NCI-H2227 (cell line): ENCODE measurements around the gene BEGAIN.

Experiments
- DNase-seq: peaks from one replicate; lab custom pipeline; 2025; ENCODE audit not compliant: unreplicated experiment; lab: John Stamatoyannopoulos, UW

The BEGAIN gene

DNA sequence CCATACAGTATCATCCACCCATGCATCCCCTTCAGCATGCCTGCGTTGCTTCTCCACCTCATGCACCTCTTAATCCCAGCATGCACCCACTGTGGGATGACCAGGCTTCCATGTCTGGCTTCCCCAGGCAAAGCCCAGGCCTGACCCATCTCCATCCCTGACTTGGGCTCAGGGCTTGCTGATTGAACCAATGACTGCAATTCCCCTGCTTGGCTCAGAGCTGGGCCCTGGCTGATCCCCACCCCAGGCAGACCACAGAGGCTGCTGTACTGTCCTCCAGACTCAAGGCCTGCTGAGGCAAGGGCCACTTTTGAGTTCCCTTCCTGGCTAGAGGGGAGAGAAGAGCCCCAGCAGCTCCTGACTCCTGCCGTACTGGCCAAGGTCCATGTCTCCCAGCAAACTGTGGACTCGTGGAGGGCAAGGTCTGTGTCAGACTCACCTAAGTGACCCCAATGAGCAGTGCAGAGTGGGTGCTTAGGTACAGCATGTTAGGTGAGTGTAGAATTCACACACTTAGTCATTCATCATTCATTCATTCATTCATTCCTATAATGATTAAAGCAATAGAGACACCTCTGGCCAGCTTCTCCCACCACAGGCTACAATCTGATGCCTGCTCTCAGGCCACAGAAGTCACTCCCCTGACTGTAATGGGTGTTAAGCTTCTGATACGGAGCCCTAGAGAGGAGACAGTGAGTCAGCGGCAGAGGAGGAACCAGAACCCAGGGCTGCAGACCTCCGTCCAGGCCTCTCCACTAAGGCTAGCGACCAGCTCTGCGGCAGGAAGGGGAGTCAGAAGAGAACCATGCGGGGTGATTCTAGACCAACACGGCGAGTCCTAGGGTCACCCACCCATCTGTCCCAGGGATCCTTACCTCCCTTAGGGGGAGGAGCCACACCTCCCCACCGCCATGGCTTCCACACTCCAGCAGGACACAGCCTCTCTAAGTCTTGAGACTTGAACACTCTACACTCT, 2.9 kb downstream of the BEGAIN start:
- DNase-seq, result no peak

DNA sequence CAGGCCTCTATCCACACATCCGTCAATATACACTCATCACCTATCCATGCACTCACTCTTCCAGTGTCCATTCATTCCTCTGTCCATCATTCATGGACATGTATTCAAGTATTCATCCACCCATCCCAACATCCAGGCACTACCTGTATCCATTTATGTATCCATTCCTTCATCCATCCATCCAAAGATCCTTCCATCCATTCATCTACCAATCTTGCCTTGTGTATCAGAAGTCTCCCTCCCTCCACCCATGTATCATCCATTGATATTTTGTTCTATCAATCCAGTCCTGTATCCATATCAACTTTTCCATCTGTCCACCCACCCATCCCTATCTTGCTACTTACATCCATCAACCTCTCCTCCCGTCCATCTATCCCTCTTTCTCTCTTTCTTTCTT, 4.0 kb downstream of the BEGAIN start:
- no peak for DNase-seq

DNA sequence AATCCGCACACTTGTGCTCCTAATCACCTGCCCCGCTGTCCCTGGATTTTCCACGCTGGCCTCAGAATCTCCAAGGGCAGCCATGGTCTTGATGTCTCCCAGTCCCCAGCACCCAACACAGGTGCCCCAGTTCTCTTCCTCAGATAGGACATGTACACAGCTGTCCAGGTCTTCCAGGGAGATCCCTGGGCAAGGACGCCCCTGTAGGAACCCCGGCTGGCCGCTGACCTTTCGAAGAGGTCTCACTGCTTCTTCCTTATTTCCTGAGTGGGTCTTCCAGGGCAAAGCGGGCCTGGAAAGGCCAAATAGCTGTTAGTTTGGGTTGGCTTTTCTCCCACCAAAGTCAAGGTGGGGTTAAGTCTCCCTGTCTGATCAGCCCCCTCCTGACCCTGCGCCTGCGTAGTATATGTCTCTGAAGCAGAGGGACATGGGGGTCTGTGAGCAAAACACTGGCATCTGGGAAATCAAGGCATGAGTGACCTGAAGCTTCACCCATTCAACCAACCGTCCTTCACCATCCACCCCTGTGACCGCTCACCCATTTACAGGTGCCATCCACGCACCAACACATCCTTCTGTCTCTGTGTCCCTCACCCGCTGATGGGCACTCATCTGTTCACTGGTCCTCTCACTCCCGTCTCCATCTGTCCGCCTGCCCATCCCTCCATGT, 4.6 kb downstream of the BEGAIN start:
- no peak for DNase-seq

DNA sequence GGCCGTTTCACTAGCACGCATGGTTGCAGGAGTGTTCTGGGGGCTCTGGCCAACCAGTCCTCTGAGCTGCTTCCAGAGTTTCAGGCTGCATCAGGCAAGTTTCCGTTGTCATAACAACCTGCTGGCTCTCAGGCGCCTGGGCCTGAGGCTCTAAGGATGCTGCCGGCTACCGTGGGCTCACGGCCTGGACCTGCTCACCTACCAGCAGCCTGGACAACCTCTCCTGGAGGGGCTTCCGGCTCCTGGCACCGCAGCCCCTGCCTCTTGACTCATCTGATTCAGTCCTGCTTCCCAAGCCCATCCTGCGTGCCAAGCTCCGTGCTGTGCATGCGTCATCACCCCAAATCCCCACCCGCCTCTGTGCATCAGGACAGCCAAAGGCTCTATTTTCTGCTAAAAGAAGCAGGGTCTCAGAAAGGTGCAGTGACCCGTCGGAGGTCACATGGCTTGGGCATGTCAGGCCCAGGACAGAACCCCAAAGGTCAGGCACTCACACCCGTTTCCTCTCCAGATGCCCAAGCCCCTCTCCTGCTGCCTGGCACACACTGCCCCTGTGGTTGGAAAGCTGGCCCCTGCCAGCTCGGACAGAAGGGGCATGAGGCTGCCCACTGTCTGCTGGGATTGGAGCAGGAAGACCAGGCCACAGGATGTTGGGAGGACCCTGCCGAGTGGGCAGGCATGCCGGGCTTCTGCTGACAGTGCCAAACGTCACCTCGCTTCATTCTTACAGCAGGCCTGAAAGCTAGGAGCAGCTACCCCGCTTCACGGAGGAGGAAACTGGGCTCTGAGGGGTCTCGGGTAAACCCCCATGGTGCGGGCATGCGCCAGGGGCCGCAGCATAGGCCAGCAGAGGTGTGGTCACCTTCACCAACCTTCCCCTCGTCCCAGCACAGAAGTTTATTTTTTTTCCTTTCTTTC, 5.7 kb downstream of the BEGAIN start:
- no peak for DNase-seq

DNA sequence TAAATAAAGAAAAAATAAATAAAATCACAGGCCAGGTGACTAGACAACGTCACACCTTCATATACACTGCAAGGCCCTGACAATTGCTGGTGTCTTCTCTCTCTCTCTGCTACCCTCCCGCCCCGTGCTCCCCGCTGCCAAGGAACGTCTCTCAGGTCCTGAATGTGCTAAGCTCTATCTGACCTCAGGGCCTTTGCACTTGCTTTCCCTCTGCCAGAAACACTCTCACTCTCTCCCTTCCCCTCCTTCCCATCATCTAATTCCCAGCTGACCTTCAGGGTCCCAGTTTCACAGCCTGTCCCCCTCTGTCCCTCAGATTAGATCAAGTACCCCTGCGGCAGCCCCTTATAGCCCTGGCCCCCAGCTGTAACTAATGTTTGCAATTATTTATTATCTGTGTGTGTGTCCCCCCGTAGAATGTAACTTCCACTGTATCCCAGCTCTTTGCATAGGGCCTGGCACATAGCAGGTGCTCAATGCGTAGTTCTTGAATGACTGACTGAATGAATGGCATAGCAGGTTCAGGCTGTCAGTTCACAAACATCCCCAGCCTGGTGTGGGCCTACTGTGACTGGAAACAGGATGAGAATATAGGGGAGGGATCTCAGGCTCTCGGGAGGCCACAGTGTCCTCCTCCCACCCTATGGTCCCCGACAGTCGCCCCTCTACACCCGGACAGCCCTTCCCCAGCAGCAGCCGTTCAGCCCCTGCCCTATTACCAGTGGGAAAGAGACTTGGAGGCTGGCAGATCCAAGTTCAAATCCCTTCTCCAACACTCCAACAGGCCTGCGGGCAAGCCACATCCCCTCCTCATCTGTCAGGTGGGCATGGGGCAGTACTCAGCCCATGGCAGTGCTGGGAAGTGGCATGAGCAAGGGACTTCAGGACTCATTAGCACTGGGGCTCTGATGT, 6.6 kb downstream of the BEGAIN start:
- DNase-seq, result no peak

DNA sequence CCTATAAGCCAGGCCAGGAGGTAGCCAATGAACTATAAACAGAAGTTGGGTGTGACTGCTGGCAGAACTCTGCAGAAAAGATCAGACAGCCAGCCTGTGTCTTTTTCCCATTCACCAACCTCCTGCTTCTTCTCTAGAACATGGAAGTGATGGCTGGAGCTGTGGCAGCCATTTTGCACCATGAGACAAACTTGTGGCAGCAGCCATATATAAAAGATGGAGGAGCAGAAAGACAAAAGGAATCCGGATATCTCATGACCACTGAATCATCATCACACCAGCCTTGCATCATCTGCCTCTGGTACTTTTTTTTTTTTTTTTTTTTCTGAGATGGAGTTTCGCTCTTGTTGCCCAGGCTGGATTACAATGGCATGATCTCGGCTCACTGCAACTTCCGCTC, 8.7 kb downstream of the BEGAIN start:
- no peak for DNase-seq

DNA sequence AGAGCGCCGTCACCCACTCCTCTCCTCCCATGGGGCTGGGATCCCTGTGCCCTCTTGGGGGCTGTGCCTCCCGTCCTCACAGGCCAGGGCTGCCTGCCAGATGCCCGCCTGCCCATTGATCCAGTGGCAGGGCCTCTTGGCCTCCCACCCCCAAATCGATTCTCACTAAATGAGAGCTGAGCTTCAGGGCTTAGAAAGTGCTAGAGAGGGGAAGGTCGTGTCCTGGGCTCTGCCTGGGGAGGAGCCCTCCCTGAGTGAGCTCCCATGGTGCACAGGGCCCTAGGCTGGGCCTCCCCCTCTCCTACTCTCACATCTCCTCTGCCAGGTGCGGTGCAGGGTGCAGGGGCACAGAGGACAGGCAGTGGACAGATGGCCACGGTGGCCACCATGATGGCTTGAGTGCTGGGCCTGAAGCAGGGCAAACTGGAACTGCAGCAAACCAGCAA, 9.2 kb downstream of the BEGAIN start:
- no peak for DNase-seq

DNA sequence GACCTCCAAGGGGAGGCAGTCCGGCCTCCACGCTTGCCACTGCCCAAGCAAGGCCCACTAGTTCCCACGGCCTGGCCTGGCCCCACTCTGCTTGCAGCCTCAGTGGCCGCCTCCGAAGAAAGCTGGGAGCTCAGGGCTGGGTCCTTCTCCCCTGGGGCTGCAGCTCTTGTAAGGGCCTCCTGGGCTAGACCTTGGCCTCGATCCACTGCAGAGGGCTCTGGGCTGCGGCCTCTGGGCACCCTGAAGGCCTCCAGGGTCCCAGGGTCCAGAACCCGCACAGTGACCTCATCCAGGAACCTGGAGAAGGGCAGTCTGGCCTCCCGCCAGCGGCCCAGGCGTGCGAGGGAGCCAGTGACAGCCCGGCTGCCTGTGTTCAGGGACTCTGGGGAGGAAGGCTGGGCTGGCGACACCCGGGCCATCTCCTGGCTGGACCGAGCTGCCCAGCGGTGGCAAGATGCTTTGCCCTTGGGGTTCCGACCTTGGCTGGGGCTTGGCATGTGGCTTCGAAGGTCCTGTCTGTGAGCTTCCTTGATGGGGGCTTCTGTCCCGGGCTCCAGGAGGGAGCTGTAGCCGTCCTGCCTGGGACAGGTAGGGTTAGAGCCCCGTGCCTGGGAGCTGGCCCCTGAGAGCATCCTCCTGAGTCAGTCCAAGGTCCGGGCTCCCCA, 9.8 kb downstream of the BEGAIN start:
- DNase-seq, result no peak

DNA sequence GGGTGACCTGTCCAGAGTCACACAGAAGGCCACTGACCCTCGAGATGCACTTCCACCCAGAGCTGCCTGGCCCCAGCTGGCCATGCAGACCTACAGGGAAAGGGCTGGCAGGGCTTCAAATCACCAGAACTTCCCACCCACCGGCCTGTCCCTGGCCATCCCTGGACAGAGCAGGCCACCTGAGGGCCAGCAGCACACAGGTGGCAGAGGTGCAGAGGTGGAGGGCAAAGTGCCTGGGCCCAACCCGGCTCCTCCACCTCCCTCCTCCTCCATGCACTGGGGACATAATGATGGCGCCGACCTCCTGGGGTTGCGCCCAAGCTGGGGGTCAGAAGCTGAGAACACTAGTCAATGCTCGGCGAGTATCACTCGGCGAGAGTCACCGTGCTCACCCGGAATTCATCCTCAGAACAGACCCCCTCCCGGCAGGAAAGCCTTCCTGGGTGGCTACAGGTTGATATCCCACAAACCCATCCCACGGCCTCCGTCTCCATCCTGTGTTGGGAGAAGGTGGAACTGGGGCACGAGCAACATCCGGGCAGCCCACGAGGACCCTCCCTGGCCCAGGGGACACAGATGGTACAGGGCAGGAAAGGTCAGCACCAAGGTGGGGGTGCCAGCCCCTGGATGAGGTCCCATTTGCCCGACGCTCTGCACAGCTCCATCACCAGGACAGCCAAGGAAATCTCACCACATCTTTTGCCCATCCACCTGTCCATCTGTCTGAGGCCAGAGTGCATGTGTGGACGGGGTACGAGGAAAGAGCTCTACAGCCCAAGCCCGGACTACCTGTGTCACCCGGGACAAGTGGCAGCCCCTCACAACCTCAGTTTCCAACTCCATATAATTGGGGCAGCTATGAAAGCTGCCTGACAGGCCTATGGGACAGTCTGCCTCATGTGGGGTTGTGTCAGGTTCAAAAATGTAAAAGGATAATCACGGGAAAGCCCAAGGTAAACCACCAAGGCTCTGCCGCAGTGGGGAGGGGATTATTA, 10.8 kb downstream of the BEGAIN start:
- no peak for DNase-seq

DNA sequence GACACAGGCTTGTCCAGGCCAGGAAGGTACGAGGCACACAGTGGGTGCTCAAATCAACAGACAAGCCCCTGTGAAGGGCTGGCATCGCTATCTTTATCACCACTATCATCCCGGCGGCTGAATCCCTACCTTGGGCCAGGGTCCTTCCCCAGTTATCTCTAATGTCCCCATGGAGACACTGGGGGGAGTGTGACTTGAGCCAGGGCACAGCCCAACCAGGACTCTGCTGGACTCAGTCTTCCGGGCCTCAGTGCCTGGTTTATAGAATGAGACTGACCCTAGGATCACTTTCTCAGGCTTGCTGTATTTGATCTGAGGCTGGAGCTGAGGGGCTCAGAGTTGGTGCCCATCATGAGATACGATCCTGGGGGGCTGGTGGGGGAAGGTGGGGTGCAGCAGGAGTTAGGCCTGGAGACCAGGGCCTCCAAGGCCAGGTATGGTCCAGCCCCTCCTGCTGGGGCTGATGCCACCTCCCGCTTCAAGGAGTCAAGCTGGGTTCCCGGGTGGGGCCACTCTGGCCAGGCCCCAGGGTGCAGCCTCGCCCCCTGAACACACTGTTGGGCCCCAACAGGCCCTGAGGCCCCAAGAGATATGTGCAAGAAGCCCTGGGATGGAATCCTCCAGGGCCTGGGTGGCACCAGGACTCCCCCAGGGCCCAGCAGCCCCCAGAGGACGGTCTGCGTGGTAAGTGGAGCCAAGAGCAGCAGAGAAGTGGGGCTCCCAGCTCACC, 11.8 kb downstream of the BEGAIN start:
- DNase-seq, result no peak

DNA sequence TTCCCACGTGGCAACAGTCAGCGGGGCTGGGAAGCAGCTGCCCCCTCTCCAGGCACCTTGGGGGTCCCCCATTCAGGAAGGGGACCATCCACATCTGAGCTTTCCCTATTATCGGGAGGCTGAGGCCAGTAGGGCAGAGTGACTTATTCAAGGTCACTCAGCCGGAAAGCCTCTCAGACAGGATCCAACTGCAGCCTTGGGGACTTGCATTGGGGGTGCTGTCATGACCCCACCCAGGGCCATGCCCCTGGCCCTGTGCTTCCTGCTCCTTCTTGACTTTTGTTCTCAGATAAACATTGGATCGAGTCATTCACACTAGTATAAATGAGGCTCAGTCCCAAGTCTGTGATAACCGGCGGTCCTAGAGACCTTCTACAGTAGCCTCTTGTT, 12.6 kb downstream of the BEGAIN start:
- no peak for DNase-seq

DNA sequence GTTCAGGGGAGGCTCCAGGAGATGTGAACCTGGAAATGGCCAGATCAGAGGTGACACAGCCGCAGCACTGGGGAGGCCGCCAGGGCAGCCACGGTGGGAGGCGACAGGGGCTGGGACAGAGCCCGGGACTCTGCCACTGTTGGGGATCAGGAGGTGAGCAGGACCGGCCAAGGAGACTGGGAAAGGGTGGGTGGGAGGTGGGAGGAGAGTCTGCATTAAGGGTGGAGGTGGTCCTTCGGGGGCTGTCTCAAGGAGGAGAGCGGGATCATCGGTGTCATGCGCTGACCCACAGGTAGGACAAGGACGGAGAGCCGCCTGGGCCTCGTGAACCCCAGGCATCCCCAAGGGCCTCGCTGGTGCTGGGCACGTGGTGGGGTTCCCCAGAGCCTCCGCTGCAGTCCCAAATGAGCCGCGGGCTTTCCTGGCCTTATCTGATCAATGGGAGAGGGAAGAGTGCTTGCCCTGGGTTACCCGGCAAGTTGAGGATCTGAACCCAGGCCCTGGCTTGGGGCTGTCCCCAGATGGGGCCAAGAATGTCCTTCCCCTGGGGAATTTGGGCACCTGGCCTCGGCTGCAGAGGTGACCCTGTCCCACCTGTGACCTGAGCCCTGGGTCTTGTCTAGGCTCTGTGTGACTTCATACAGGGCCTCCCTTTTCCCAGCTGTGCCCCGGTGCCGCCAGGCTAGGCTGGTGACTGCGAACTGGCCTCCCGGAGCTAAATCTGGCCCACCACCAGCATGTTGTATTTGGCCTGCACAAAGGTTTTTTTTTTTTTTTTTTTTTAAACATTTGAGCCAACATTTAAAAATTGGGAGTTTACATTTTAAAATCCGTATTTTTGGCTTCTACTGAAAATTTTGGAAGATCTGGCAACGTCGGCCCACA, 13.2 kb downstream of the BEGAIN start:
- DNase-seq, result no peak

DNA sequence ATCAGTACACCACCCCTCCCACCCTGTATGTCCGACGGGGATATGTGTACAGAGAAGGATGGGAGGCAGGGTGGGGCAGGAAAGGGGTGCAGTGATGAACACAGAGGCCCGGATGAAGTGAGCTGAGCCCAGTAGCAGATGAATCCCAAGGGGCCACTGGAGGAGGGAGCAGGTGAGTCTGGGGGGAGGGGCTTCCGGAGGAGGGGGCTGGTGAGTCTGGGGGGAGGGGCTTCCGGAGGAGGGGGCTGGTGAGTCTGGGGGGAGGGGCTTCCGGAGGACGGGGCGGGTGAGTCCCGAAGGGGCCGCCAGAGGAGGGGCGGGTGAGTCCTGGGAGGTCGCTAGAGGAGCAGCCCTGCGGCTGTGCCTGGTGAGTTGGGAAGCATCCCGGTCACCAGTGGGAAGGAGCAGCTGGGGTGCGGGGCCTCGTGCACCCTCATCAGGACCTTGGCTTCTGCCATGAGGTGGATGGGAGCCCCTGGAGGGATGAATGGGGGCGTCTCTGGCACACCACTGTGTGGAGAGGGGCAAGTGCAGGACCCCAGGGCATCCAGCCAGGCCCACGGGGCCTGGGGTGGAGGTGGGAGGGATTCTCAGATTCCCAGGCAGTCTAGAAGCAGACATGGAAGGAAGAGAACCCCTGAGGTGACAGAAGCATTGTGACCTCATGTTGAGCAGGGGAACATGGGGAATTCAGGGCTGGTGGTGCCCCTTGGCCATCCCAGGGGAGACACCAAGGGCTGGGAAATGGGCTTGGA, 14.0 kb downstream of the BEGAIN start:
- no peak for DNase-seq

DNA sequence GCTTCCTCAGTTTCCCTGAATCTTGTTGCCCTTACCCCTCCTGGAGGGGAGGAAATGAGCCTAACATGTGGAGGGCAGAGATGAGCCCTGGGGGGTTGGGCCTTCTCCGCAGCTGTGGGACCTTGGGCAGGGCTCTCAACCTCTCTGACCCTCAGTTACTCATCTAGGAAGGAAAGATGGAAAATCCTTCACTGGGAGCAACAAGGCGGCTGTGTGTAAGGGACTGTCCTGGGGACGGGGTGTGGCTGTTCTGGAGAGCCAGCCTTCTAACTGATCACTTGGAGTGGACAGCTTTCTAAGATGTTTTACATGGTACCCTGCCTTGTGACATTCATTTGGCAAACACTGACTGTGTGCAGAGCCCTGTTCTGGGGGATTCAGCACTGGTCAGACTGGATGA, 14.7 kb downstream of the BEGAIN start:
- no peak for DNase-seq

DNA sequence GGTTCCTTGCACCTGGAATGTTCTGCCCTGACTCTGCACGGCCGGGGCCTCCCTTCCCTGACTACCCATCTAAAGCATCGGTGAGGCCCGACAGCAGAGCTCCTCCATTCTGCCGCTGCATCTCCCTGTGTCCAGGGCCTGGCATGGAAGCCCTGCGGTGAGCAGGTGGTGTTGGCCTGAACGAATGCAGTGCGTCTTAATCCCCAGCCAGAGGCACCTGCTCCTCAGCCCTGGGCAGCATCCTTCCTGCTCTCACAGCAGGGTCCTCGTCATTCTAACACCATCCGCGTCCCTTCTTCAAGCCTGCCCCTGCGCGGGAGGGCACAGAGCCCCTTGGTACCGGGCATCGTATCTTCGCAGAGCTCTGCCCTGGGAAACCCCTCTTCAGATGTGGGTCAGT, 15.4 kb downstream of the BEGAIN start:
- no peak for DNase-seq
